NB4 (cell line): Measurements from ENCODE around the gene AFAP1L2.

Source experiments
- DNase-seq: peaks from one replicate; pipeline ENCODE4 v3.0.0; 2010; ENCODE audit warnings: low read depth
- H3K4me3 ChIP-seq: one replicate; pipeline ENCODE4 v1.5.1; 2011; ENCODE audit warnings: mild to moderate bottlenecking, low read depth, low read length, moderate library complexity
- CTCF ChIP-seq: IDR thresholded peaks from one replicate; pipeline ENCODE4 v1.5.1; 2012; ENCODE audit warnings: low read depth, low read length
- MAX ChIP-seq: IDR thresholded peaks from 2 replicates; pipeline ENCODE4 v1.6.1; 2011; ENCODE audit warnings: low read depth, low read length
- MYC ChIP-seq: IDR thresholded peaks from 2 replicates; pipeline ENCODE4 v1.6.1; 2011; ENCODE audit warnings: low read depth, low read length
- POLR2A ChIP-seq: IDR thresholded peaks from 2 replicates; pipeline ENCODE4 v1.6.1; 2011; ENCODE audit warnings: mild to moderate bottlenecking; ENCODE audit not compliant: insufficient read length; ENCODE audit errors: extremely low read depth

Gene AFAP1L2

GRCh38 chr10:114404171-114405010 is at the start of gene AFAP1L2:
AFAP1L2 (minus strand) TSS chr10:114404502; CDS start chr10:114404455, 47 bp downstream.
- H3K4me3 ChIP-seq: no peak within 1 kb of the TSS
- DNase-seq: no peak
- TF ChIP-seq CTCF (no peak), MAX (no peak), MYC (no peak), POLR2A (no peak)

GRCh38 chr10:114453576-114453975 is 49.3 kb upstream of the AFAP1L2 start:
- no peak for DNase-seq
- no peak for TF ChIP-seq MYC
- no peak for TF ChIP-seq POLR2A
- no peak for TF ChIP-seq MAX
- TF ChIP-seq CTCF: no peak
- no peak overlapping the region for H3K4me3 ChIP-seq

- no peak for DNase-seq
- TF ChIP-seq POLR2A (no peak), MYC (no peak), CTCF (no peak), MAX (no peak)
- no peak overlapping the region for H3K4me3 ChIP-seq
Observed at GRCh38 chr10:114448897-114449296, 44.6 kb upstream of the AFAP1L2 start.

GRCh38 chr10:114445332-114445731 is 41.0 kb upstream of the AFAP1L2 start:
- H3K4me3 ChIP-seq: no peak overlapping the region
- no peak for TF ChIP-seq POLR2A
- TF ChIP-seq MYC: no peak
- no peak for TF ChIP-seq CTCF
- TF ChIP-seq MAX: no peak
- DNase-seq: no peak

GRCh38 chr10:114444819-114445218 is 40.5 kb upstream of the AFAP1L2 start:
- DNase-seq: no peak
- no peak overlapping the region for H3K4me3 ChIP-seq
- TF ChIP-seq POLR2A: no peak
- TF ChIP-seq CTCF: no peak
- TF ChIP-seq MAX: no peak
- TF ChIP-seq MYC: no peak
